ENCODE results near the gene PFKFB1. TPM values are rescaled to one million over a fixed set of nuclear protein-coding genes. Genes with fewer than 3 reads are reported as not detected.

PFKFB1 gene
- total and polyA plus RNA-seq, 11 donors, result 0.11 to 1.2 (median 0.24) TPM; not detected in 3

DNA sequence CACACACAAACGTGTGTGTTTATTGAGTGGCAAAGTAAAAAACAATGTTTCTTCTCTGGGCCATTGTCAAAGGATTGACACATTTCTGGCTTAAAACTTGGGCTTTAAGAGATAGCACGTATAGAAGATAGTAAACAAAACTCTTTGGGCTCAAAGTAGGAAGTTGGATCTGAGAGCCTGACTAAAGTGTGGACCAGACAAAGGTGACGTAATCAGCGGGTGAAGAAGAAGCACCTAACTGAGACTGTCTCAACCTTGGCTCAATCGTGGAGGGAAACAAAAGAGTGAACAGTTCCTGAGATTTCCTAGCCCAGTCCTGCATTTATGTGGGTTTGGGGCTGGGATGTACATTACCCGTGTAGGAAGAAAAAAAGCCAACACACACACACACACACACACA, 13.7 kb downstream of the PFKFB1 start:
- TF ChIP-seq, protein P1, sequence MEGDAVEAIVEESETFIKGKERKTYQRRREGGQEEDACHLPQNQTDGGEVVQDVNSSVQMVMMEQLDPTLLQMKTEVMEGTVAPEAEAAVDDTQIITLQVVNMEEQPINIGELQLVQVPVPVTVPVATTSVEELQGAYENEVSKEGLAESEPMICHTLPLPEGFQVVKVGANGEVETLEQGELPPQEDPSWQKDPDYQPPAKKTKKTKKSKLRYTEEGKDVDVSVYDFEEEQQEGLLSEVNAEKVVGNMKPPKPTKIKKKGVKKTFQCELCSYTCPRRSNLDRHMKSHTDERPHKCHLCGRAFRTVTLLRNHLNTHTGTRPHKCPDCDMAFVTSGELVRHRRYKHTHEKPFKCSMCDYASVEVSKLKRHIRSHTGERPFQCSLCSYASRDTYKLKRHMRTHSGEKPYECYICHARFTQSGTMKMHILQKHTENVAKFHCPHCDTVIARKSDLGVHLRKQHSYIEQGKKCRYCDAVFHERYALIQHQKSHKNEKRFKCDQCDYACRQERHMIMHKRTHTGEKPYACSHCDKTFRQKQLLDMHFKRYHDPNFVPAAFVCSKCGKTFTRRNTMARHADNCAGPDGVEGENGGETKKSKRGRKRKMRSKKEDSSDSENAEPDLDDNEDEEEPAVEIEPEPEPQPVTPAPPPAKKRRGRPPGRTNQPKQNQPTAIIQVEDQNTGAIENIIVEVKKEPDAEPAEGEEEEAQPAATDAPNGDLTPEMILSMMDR (IDR thresholded peaks at IDR 0.05), result no peak
- TF ChIP-seq POLR2A (IDR thresholded peaks at IDR 0.05), result no peak
- Histone ChIP-seq H3K36me3 (no peaks in the 10 kb centered on the region), H3K4me3 (no peak overlapping the region), H3K9me3 (peaks cover 0 to 7% (median 0%) of the 10 kb centered on the region in 12 donors), H3K27me3 (peaks cover 0 to 7% (median 0%) of the 10 kb centered on the region in 9 donors), H3K27ac (no peak overlapping the region), H3K4me1 (no peaks in the 10 kb centered on the region)
- 58 to 79% (median 71%) methylated on average over 6 of the region's 6 CpGs for WGBS, 4 donors
- intact Hi-C loops (cut with DNase I), result loop anchor here in 1 of 10 donors (10.0 kb wide), 1 partner anchor 336 kb away; no protein-coding TSS in a partner anchor
- DNase-seq, result no peak
- ATAC-seq, result no peak

DNA sequence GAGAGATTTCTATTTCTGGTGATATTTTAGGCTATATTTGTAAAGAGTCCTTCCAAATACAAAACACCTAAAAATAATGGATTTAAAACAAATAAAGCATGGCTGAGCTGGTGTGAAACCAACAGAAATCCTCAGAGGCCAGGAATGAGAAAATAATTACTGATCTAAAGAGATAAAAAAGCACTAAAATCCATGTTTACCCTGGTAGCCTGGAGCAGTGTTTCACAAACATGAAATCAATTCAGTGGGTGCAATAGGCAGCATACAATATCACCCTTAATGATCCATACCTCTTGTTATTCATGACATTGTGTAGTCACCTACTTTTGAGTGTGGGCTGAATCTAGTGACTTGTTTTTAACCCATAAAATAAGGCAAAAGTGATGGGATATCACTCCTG, 14.6 kb downstream of the PFKFB1 start:
- Histone ChIP-seq H3K4me1 (no peaks in the 10 kb centered on the region), H3K9me3 (peaks cover 0 to 7% (median 0%) of the 10 kb centered on the region in 12 donors), H3K36me3 (no peaks in the 10 kb centered on the region), H3K27ac (no peak overlapping the region), H3K4me3 (no peak overlapping the region), H3K27me3 (peaks cover 0 to 5% (median 0%) of the 10 kb centered on the region in 9 donors)
- intact Hi-C loops (cut with DNase I), result no loop called here
- DNase-seq, result no peak
- ATAC-seq, result no peak
- TF ChIP-seq, protein P1 (IDR thresholded peaks at IDR 0.05), result no peak
- no peak for TF ChIP-seq POLR2A (IDR thresholded peaks at IDR 0.05)

DNA sequence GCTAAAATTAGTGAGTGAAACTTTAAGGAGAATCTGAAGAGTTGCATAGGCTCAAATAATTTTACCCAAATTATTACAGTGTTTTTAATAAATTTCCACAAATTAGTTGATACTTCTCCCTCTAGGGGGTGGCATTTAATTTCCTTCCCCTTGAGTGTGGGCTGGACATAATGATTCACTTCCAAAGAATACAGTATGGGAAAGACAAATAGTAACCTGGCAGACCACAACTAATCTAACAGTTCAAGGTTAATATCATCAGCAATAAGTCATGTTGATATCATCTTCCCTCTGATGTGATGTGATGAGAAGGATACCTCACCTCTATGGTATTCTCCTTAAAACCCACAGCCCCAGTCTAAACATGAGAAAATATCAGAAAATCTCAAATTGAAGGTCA, 15.5 kb downstream of the PFKFB1 start:
- ATAC-seq (no peak), DNase-seq (no peak)
- Histone ChIP-seq H3K27ac (no peak overlapping the region), H3K27me3 (peaks cover 0 to 2% (median 0%) of the 10 kb centered on the region in 9 donors), H3K36me3 (no peaks in the 10 kb centered on the region), H3K4me3 (no peak overlapping the region), H3K9me3 (peaks cover 0 to 5% (median 0%) of the 10 kb centered on the region in 12 donors), H3K4me1 (no peaks in the 10 kb centered on the region)
- intact Hi-C loops (cut with DNase I), result no loop called here
- TF ChIP-seq, protein P1 (IDR thresholded peaks at IDR 0.05), result no peak
- no peak for TF ChIP-seq POLR2A (IDR thresholded peaks at IDR 0.05)

DNA sequence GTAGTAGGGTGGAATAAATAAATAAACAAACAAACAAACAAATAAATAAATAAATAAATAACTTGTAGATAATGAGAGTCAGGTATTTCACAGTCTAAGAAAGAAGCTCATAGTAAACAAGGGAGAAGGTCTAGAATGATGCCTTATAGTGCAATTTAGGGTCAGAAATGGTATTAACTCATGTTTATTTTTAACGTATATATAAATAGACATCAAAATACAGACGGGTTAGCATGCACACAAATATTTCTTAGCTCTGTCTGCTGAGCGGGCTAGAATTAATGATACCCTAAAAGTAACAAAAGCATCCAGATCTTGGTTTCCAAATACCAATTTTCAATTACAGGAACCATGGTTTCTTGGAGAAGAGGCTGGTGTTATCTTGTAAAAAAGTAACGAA, 16.6 kb downstream of the PFKFB1 start:
- no peaks in the 10 kb centered on the region for H3K4me1 ChIP-seq
- no peak for ATAC-seq
- TF ChIP-seq, protein P1 (IDR thresholded peaks at IDR 0.05), result no peak
- no peak for TF ChIP-seq POLR2A (IDR thresholded peaks at IDR 0.05)
- 61 to 65% (median 63%) methylated on average over 4 of the region's 4 CpGs for WGBS, 4 donors
- H3K4me3 ChIP-seq, result no peak overlapping the region
- H3K36me3 ChIP-seq, result no peaks in the 10 kb centered on the region
- H3K27me3 ChIP-seq, result peaks cover 0 to 2% (median 0%) of the 10 kb centered on the region in 9 donors
- H3K27ac ChIP-seq, result no peak overlapping the region
- DNase-seq, result no peak
- H3K9me3 ChIP-seq, result no peaks in the 10 kb centered on the region
- intact Hi-C loops (cut with DNase I), result no loop called here
